GM19395 (cell line): Measurements from ENCODE around the gene ZNF354B.
"Not testable (repeated sequence)": the region's sequence is repeated elsewhere in the genome, so short reads cannot be mapped to it uniquely, and the experiment has no call there.

Source experiments
- ATAC-seq: cut with Tn5 transposase; IDR thresholded peaks from one replicate; pipeline ENCODE4 v1.9.1; 2021; ENCODE audit warnings: mild to moderate bottlenecking, moderate library complexity; ENCODE audit not compliant: unreplicated experiment

ZNF354B gene

DNA sequence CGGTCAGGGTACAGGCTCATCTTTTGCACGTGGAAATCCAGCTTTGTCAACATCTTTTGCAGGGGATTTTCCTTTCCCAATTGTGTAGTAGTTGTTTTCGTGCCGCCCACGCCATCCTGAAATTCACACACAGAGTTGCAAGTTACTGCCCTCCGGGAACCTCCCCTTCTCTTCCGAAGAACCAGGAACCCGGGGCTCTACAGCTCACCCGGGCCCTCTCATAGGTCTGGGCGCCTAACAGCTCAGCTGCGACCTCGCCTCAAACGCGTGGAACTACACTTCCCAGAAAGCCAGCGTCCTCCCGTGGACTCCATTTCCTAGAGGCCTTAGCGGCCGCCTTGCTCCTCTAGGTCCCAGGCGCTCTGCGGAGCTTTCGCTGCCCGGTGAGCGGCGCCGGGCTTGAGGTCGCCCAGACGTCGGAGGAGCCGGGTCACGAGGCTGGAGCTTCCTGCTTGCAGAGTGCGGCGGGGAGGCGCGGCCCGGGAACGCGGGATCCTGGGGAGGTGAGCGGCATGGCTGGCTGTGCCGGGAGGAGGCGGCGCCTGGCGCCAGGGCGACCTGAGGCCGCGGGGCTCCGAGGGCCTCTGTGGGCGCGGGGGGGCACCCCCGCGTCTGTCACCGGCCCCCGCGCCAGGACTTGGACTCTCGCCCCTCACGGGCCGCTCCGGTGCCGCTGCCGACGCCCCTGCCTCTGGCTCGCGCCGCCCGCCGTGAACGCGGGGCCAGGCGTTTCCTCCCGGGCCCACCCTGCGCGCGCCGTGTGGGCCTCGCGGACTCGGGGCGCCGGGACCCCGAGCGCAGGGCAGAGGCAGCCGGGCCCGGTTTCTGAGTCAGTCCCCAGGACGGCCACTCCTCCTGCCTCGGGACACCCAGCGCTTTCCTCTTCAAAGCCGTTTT lies at the start of gene ZNF354B:
Gene ZNF354B (plus strand): TSS at position 329 of the 897 bp plus-strand sequence. CDS start 1,095 bp downstream, outside the sequence.
- ATAC-seq = peak; percentile 99

- ATAC-seq = no peak
Measured at GRCh38 chr5:178817506-178817905, 42.2 kb upstream of the ZNF354B start.

GRCh38 chr5:178818094-178818493 lies 41.7 kb upstream of the ZNF354B start:
- ATAC-seq = no peak

GRCh38 chr5:178820001-178820400 lies 39.8 kb upstream of the ZNF354B start:
- ATAC-seq = no peak

DNA sequence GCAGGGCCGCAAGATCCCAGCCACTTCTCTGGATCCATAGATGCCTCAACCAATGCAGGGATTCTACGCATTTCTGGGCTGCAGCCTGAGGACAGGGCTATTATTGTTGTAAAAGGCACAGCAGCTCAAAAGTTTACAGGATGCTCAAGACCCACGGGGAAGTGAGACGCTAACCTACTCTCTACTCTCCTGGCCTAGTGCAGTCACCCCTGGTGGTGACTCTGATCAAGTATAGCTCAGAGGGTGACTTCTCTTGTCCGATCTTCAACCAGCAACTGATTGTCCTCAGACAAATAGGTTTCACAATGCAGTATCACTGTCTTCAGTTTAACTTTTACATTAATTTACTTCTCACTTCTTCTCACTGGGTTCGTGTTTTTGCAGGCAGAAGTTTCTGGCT lies 34.3 kb upstream of the ZNF354B start:
- no peak for ATAC-seq

- no peak for ATAC-seq
Measured at GRCh38 chr5:178826216-178826615, 33.5 kb upstream of the ZNF354B start.

DNA sequence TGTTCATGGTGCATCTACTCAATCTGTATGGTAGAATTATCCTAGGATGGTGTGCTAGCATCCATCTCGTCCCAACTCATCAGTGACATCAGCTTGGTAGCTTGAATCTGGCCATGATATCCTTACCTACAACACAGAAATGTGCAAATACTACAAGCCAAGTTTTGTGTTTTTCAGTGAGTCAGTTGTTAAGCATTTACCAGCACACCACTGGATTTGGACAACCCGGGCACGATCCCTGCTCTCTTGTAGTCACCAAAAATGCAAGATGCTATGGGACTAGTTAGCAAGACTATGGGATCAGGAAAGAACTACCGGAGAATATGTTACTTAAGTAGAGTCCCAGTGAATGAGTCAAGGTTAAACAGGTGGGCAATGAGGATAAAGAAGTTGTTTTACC lies 32.1 kb upstream of the ZNF354B start:
- ATAC-seq = no peak

GRCh38 chr5:178831049-178831448 lies 28.7 kb upstream of the ZNF354B start:
- ATAC-seq = no peak

GRCh38 chr5:178832618-178833201 lies 27.0 kb upstream of the ZNF354B start:
- ATAC-seq = no peak

DNA sequence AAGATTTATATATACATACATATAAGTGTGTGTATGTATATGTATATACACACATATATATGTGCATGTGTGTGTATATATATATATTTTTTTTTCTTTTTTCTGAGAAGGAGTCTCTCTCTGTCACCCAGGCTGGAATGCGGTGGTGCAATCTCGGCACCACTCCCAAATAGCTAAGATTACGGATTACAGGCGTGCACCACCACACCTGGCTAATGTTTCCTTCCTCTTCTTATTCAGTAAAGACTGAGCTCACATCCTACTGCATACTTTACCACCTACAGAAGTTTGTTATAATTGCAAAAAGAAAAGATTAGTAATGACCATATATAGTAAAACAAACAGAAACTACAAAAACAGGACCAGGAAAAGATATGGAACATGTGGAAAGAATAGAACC lies 23.1 kb upstream of the ZNF354B start:
- no peak for ATAC-seq

GRCh38 chr5:178838695-178839318 lies 20.9 kb upstream of the ZNF354B start:
- ATAC-seq = not testable (repeated sequence)

DNA sequence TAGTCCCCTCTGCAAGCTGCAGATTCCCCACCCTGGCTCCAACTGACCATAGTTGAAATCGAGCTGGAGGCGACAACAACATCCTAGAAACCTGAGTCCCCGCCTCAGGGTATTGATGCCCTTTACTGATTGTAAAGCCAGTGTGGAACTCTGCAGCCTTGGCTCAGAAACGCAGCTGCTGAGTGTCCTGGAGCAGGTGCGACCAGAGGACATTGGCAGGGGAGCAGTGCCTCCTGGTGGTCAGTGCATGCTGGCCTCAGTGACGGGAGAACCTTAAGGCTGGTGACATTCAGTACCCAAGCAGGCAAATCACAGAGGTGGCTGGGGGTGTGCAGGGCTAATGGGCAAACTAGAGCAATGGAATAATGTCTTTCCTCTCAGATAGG lies 20.4 kb upstream of the ZNF354B start:
- ATAC-seq = no peak

GRCh38 chr5:178840399-178840798 lies 19.4 kb upstream of the ZNF354B start:
- not testable (repeated sequence) for ATAC-seq

GRCh38 chr5:178849316-178849715 lies 10.4 kb upstream of the ZNF354B start:
- no peak for ATAC-seq

GRCh38 chr5:178851951-178852350 lies 7.8 kb upstream of the ZNF354B start:
- no peak for ATAC-seq

GRCh38 chr5:178854284-178854683 lies 5.5 kb upstream of the ZNF354B start:
- no peak for ATAC-seq

DNA sequence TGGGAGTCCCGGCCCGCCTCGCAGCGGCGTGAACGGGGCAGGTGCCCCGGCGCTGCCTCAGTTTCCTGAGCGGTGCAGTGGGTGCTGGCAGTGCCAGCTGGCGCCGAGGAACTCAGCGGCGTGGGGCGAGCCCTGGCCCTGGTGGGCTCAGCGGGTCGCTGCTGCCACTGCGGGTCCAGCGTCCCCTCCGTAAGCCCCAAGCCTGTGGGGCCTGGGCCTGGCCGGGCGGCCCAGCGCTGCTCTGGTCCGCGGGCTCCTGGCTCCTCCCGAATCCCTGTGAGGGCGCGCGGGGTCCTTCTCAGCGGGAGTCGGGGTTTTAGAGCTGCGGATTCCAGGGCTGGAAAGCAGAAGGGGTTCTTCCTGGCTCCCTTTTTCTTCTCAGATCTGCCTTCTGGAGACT lies 862 bp downstream of the ZNF354B start:
- ATAC-seq = not testable (repeated sequence)

- no peak for ATAC-seq
Measured at GRCh38 chr5:178861627-178862026, 1.9 kb downstream of the ZNF354B start.

GRCh38 chr5:178866946-178867345 lies 7.2 kb downstream of the ZNF354B start:
- no peak for ATAC-seq

- no peak for ATAC-seq
Measured at GRCh38 chr5:178869577-178869976, 9.8 kb downstream of the ZNF354B start.

GRCh38 chr5:178870411-178870810 lies 10.7 kb downstream of the ZNF354B start:
- ATAC-seq = no peak

DNA sequence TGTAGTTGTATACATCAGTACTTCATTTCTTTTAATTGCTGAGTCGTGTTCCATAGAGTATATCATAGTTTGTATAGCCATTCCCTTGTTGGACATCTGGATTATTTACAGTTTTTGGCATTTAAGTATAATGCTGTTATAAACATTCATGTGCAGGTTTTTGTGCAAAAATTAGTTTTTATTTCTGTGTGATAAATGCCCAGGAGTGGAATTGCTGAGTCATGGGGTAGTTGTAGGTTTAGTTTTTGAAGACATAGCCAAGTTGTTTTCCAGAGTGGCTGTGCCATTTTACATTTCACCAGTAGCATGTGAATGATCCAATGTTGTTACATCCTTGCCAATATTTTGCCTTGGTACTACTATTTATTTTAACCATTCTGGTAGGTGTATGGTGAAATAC lies 12.5 kb downstream of the ZNF354B start:
- no peak for ATAC-seq
